ENCODE measurements around the gene CYTIP. TPM values are rescaled to one million over a fixed set of nuclear protein-coding genes. Genes with fewer than 3 reads are reported as not detected.

CYTIP gene
- total RNA-seq (1 to 10 TPM; 2.5 to 4.3 (median 3.4) TPM), polyA plus RNA-seq (10 to 100 TPM in 1 of 3 donors, 1 to 10 TPM in 2; 5.8 to 36.4 (median 6.6) TPM)

DNA sequence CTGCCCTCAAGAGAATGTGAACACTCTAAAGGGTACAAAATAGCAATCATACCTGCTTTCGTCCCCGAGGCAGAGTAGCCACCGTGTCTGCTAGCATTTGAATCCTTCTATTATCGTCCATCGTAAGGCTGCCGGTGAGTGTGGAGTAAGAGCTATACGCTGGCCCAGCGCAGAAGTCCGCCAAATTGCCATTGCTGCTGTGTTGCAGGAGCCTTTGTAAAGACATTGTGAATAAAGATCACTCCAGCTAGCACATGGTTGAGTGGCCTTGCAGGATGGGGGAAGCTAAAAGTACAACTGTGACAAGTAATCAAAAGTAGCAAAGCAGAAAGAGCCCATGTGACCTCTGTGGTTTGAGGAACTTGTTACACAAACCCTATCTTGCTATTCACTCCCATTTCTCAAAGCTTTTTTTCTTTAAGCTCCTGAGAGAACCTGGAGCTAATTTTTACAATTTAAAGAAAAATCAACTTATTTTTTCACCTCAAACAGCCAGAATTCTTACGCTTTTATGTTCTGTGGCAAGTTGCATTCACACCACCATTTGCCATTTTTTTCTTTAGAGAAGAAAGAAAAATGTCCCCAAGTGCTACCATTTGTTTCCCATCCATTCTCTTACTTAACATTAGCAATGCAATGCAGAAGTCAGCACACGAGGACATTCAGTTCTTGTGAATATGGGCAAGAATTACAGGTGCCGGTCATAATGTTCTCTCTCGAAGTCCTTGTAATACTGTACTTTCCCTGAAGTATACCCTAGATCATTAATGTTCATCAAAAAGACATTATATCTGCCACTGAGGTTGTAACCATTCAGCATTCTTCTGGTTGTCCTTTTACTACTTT lies at the start of gene CYTIP:
Gene CYTIP, minus strand, starts transcription at position 295 of the 846 bp plus-strand sequence. Its CDS starts 69 bp downstream, at position 226.
- Histone ChIP-seq H3K27me3 (no peaks in the 10 kb centered on the region), H3K36me3 (no peaks in the 10 kb centered on the region), H3K4me3 (peak within 1 kb of the TSS in 3 of 4 donors; percentile 6 to 30 (median 8)), H3K4me1 (no peaks in the 10 kb centered on the region), H3K27ac (peak within 1 kb of the TSS in 3 of 4 donors; percentile 4 to 54 (median 51)), H3K9me3 (no peaks in the 10 kb centered on the region)
- 57 to 87% methylated on average over 13 of the region's 13 CpGs for WGBS, 2 donors
- TF ChIP-seq EP300 (IDR thresholded peaks at IDR 0.05): peak in 1 of 4 donors; percentile 39
- TF ChIP-seq POLR2A (IDR thresholded peaks at IDR 0.05): no peak
- TF ChIP-seq, protein P1, sequence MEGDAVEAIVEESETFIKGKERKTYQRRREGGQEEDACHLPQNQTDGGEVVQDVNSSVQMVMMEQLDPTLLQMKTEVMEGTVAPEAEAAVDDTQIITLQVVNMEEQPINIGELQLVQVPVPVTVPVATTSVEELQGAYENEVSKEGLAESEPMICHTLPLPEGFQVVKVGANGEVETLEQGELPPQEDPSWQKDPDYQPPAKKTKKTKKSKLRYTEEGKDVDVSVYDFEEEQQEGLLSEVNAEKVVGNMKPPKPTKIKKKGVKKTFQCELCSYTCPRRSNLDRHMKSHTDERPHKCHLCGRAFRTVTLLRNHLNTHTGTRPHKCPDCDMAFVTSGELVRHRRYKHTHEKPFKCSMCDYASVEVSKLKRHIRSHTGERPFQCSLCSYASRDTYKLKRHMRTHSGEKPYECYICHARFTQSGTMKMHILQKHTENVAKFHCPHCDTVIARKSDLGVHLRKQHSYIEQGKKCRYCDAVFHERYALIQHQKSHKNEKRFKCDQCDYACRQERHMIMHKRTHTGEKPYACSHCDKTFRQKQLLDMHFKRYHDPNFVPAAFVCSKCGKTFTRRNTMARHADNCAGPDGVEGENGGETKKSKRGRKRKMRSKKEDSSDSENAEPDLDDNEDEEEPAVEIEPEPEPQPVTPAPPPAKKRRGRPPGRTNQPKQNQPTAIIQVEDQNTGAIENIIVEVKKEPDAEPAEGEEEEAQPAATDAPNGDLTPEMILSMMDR (IDR thresholded peaks at IDR 0.05): no peak
- TF ChIP-seq POLR2AphosphoS5 (IDR thresholded peaks at IDR 0.05): peak in 3 of 4 donors; percentile 36 to 61 (median 52)
- intact Hi-C loops (cut with DNase I): no loop called here
- no peak for DNase-seq

DNA sequence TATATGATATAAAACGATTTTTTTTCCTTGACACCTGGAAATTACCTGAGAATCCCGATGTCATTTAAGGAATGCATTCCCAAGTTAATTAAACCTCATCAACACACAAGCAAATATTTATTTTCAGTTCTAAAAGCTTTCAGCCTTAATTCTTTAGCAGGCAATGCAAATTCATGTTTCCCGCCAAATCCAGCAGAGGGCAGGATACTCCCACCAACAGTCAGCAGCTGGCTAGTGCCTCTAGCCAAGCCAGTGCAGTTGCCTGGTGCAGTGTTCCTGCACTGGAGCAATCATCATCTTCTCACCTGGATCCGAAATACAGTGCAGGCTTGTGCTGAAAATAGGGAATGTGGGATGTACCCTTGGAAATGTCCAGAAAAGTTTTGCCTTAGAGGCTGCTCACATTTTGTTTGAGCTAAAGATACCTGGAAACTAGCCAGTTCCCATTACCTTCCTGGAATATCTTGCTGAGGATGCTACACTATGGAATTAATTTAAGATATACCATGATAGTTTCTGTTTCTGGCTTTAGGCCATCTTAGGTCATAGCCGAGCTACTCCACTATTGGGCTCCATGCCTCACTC lies 48.4 kb upstream of the CYTIP start:
- Histone ChIP-seq H3K9me3 (no peaks in the 10 kb centered on the region), H3K36me3 (no peaks in the 10 kb centered on the region), H3K27me3 (peaks cover 0 to 3% (median 0%) of the 10 kb centered on the region in 3 donors), H3K4me3 (no peak overlapping the region), H3K4me1 (no peaks in the 10 kb centered on the region), H3K27ac (no peak overlapping the region)
- intact Hi-C loops (cut with DNase I): loop anchor here (2.0 kb wide), 1 partner anchor 519 kb away; no protein-coding TSS in a partner anchor
- no peak for TF ChIP-seq EP300 (IDR thresholded peaks at IDR 0.05)
- TF ChIP-seq, protein P1 (IDR thresholded peaks at IDR 0.05): peak; percentile 15 to 54 (median 40)
- DNase-seq: peak; percentile 67
- 18 to 23% methylated on average over 5 of the region's 5 CpGs for WGBS, 2 donors

DNA sequence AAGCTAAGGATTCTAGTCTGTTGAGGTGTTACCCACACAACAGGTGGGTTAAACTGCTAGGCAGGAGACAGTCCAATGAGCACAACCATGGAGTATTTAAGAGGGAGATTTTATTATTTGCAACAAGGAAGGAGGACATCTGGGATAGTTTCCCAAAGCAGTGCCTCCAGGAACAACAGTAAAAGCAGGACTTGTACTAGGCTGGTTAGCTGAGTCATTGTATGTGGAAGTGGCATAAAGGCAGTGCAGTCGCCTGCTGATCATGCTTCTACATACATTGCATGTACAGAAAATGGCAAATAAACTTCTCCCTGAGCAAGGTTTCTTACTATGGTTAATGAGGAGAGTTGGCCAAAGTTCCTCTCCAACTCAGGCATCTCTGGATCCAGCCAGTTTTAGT lies 46.1 kb upstream of the CYTIP start:
- Histone ChIP-seq H3K36me3 (no peaks in the 10 kb centered on the region), H3K9me3 (no peaks in the 10 kb centered on the region), H3K27me3 (peaks cover 0 to 13% (median 0%) of the 10 kb centered on the region in 3 donors), H3K4me3 (no peak overlapping the region), H3K4me1 (no peaks in the 10 kb centered on the region), H3K27ac (no peak overlapping the region)
- TF ChIP-seq POLR2A (IDR thresholded peaks at IDR 0.05) (no peak), EP300 (IDR thresholded peaks at IDR 0.05) (no peak)
- TF ChIP-seq, protein P1 (IDR thresholded peaks at IDR 0.05): no peak
- DNase-seq: no peak
- intact Hi-C loops (cut with DNase I): no loop called here
- 47 to 57% methylated on average over 1 of the region's 1 CpG for WGBS, 2 donors

DNA sequence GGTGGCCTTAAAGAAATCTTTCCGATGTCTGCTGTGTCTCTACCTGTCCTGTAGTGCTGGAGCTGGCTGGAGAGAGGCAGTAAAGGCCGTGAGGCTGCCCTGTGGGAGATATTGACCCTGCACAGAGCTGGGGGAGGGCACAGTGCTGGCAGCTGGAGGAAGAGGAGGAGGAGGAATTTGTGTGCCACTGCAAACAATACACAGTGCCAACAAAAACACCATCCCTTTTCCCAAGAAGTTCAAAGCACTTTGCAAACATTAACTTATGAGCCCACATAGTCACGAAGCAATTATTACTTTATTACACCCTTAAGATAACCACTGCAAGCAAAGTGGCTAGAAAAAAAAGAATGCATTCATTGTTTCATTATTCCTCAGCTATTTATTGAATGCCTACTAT lies 45.0 kb upstream of the CYTIP start:
- no peak for DNase-seq
- no peaks in the 10 kb centered on the region for H3K9me3 ChIP-seq
- 16 to 64% methylated on average over 3 of the region's 3 CpGs for WGBS, 2 donors
- intact Hi-C loops (cut with DNase I): no loop called here
- H3K36me3 ChIP-seq: no peaks in the 10 kb centered on the region
- TF ChIP-seq POLR2A (IDR thresholded peaks at IDR 0.05) (no peak), EP300 (IDR thresholded peaks at IDR 0.05) (no peak), POLR2AphosphoS5 (IDR thresholded peaks at IDR 0.05) (no peak)
- TF ChIP-seq, protein P1 (IDR thresholded peaks at IDR 0.05): no peak
- no peak overlapping the region for H3K27ac ChIP-seq
- H3K4me3 ChIP-seq: no peak overlapping the region
- peaks cover 0 to 17% (median 0%) of the 10 kb centered on the region in 3 donors for H3K27me3 ChIP-seq
- no peaks in the 10 kb centered on the region for H3K4me1 ChIP-seq

All from sigmoid colon (tissue), 7 donors.